GM12873 (cell line): Measurements from ENCODE around the gene NXPH4.

ENCODE experiments used
- TF ChIP-seq, protein P1 (sequence below): IDR thresholded peaks from 2 replicates; pipeline ENCODE4 v1.5.1; 2012; ENCODE audit warnings: low read depth, mild to moderate bottlenecking, moderate library complexity, low read length, control low read depth; ENCODE audit not compliant: insufficient read depth; ENCODE audit errors: missing control alignments

The NXPH4 gene

DNA sequence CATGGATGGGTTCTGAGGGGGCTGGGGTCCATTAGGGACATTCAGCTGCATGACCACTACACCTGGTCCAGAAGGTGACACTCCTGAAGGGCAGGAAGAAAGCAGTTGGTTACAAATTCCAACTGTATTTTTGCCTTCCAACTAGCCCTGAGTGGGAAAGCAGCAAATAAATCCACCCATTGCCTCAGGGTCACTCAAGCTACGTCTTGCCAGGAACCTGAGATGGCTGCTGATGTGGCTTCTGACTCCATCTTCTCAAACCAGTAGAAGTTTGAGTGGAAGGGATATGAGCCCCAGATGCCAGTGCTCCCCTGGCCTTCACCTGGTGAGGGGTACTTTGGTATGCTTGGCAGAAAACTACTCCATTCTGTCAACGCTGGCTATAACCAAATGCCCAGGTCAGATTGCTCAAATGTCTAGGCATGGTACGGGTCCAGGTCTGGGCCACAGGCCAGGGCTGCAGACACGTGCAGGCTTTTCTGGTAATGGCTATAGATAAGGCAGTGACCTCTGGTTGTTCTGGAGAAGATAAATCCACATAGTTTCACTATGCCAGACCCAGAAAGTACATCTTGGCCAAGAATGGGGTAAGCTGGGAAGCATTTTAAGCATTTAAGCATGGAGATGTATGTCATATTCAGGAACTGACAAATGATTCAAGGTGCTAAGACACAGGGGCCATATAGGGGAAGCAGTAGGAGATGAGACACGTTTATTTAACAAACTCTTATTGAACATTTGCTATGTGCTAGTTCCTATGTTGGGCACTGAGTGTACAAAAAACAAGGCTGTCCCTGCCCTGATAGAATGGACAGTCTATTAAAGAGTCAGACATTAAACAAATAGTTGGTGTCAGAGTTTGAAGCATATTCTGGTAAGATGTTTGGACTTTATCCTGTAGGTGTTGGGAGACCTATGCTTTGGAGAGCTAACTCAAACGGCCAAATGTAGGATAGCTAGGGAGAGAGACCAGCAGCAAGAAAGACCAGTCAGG, 42.7 kb downstream of the NXPH4 start:
- TF ChIP-seq, protein P1, sequence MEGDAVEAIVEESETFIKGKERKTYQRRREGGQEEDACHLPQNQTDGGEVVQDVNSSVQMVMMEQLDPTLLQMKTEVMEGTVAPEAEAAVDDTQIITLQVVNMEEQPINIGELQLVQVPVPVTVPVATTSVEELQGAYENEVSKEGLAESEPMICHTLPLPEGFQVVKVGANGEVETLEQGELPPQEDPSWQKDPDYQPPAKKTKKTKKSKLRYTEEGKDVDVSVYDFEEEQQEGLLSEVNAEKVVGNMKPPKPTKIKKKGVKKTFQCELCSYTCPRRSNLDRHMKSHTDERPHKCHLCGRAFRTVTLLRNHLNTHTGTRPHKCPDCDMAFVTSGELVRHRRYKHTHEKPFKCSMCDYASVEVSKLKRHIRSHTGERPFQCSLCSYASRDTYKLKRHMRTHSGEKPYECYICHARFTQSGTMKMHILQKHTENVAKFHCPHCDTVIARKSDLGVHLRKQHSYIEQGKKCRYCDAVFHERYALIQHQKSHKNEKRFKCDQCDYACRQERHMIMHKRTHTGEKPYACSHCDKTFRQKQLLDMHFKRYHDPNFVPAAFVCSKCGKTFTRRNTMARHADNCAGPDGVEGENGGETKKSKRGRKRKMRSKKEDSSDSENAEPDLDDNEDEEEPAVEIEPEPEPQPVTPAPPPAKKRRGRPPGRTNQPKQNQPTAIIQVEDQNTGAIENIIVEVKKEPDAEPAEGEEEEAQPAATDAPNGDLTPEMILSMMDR: no peak

DNA sequence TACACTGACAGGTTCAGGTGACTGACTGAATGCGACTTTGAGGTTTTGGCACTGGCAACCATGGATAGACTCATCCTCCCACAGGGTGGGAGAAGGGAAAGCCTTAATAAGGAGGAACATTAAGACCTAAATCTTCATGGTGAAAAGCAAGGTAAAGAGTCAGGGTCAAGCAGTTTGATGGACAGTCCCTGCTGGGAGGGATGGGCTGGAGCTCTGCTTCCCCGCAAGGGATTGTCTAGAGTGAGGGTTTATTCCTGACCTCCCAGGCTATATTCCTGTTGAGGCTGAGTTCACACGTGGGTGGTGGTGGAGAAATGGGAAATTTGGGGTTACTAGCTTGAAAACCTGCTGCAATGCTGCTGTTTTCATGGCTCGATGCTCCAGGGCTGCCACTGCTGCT, 43.8 kb downstream of the NXPH4 start:
- TF ChIP-seq, protein P1: no peak

DNA sequence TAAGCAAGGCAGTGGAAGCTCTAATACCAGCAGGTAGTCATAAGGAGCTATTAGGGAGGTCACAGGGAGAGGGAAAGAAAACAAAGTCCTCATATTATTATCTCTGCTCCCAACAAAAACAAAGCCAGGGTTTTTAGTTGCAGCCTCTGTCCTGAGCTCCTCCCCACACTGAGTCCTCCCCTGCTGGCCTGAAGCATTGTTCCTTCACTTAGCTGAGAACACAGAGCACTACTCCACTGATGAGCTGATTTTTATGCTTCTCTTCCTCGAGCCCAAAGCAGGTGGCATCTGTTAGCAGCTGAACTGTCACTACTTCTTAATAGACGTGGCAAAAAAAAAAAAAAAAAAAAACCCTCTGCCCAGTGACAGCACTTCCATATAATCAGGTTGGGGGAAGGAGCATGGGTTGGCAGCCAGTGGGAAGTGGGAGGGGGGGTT, 44.9 kb downstream of the NXPH4 start:
- TF ChIP-seq, protein P1: no peak

DNA sequence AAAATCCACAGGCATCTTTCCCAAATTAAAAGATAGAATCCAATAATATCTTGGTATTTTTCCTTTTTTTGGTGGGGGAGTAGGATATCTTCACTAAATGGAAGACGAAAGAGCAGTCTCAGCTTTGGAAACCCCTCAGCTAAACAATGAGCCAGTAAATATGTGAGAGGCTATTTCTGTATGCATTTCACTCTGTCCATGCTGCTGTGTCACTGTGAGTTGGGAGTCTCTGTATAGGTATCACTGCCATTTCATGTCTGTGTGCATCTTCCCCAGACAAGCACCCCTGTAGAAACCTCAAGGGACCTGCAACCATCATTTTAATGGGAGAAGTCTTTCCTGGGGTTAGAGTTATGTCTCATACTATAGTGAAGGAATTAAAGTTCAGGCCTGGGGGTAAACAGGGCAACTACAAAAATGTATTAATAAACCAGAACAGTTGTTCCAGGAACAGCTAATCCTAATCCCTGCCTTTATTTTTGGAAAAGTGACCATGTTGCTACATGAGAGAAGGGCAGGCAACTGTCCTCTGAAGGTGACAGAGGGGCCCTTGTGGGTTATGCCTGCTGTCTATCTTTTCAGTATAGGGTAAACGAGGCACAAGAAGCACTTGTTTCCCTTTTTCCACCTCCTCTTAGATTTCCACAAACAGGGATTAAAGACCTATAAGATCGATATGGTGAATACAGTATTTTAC, 45.7 kb downstream of the NXPH4 start:
- TF ChIP-seq, protein P1: no peak

- TF ChIP-seq, protein P1: no peak
These were observed 46.5 kb downstream of the NXPH4 start for GRCh38 chr12:57263096-57263495.

GRCh38 chr12:57266681-57267080, 50.1 kb downstream of the NXPH4 start:
- TF ChIP-seq, protein P1: no peak

GRCh38 chr12:57268264-57268663, 51.7 kb downstream of the NXPH4 start:
- TF ChIP-seq, protein P1: no peak
